ENCODE data around the gene HOXC13. TPM values are rescaled to one million over a fixed set of nuclear protein-coding genes. Genes with fewer than 3 reads are reported as not detected.

The HOXC13 gene
- total and polyA plus RNA-seq, 7 experiments from 2014 or later = not detected

DNA sequence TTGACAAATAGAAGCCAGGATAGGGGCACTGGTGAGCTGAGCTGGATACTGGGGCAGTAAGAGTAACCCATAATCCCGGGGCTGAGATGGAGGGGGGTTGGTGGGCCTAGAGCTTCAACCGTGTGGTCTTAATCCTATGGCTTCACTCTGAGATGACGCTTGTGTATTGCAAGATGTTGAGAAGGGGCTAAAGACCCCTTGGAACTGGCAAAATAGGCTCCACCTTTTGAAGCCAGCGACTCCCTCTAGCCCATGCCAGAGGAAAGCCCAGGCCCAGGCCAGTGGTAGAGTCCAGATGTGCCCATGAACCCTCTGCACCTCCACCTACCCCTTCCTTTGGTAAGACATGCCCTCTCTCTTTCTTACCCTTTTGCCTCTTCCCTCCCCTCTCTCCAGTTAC is 20.7 kb downstream of the HOXC13 start:
- no peak overlapping the region for H3K4me3 ChIP-seq (ENCODE audit: low read length)
- H3K9me3 ChIP-seq (ENCODE audit: control insufficient read depth in 2 of 3, low read length in 3 of 3) = no peaks in the 10 kb centered on the region
- H3K27me3 Mint-ChIP-seq = peaks cover 77 to 87% (median 86%) of the 10 kb centered on the region in 5 donors
- H3K4me1 ChIP-seq (ENCODE audit: control insufficient read depth in 2 of 2, insufficient read depth in 2 of 2, low read length in 2 of 2) = peaks cover 4 to 6% of the 10 kb centered on the region in 2 donors
- CTCF ChIA-PET = no interaction called here
- H3K9me3 Mint-ChIP-seq = peaks cover 0 to 25% (median under 1%) of the 10 kb centered on the region in 11 donors
- H3K27me3 ChIP-seq (ENCODE audit: control insufficient read depth in 2 of 2, insufficient read depth in 2 of 2, low read length in 2 of 2) = peaks cover 35 to 71% of the 10 kb centered on the region in 2 donors
- POLR2A ChIA-PET = interaction anchor here (1.2 kb wide), 1 partner anchor 10 kb away, joined by 3 read pairs; no protein-coding TSS in a partner anchor
- no peaks in the 10 kb centered on the region for H3K36me3 ChIP-seq (ENCODE audit: control insufficient read depth in 2 of 3, insufficient read depth in 3 of 3, low read length in 3 of 3)
- no peak for ATAC-seq
- H3K27ac Mint-ChIP-seq = no peak overlapping the region
- no peak overlapping the region for H3K27ac ChIP-seq (ENCODE audit: low read depth, low read length)
- no peak overlapping the region for H3K4me3 Mint-ChIP-seq
- H3K36me3 Mint-ChIP-seq = peaks cover 0 to 4% (median 0%) of the 10 kb centered on the region in 5 donors
- intact Hi-C loops (cut with micrococcal nuclease) = loop anchor here in 1 of 2 donors (5.0 kb wide), 1 partner anchor 93 kb away; the partner anchor contains the start of gene HOXC4
- DNase-seq = no peak
- H3K4me1 Mint-ChIP-seq = peaks cover 10 to 46% (median 24%) of the 10 kb centered on the region in 7 donors

DNA sequence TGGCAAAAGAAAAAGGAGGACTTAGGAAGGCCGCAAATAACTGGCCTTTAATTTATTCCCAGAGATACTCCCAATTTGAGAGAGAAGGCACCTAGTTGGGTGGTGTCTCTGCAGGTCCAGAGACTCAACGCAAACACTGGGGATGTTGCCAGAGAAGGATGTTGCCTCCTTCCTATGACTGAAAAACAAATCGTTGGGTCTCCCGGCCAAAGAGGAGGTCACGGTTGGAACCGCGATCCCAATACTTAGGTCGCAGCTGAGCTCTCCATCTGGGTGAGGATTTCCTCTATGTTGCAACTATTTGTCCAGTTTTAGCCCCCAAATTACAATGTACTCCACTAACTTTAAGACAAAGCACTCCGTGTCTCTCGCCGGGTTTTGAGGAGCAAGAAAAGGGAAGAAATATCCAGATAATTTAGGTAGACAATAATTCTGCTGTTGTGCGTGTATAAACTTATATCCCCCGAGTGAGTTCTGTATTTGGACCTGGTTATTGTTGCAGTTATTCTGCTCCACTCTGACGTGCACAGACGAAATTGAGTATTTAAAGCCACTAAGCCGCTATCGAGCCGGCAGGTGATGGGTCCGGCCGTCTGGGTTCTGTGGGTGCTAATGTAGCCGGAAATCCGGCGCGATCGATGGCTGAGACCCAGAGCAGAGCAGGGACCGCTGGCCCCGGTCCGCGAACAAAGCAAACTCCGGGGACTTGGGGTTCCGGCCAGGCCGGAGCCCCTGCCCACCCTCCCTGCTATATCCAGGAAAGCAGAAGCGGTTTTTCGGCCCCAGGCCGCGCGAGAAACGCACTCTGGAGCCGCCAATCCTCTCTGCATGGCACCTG is 21.8 kb downstream of the HOXC13 start:
- no peak overlapping the region for H3K27ac ChIP-seq (ENCODE audit: low read depth, low read length)
- ATAC-seq = no peak
- no peaks in the 10 kb centered on the region for H3K36me3 ChIP-seq (ENCODE audit: control insufficient read depth in 2 of 3, insufficient read depth in 3 of 3, low read length in 3 of 3)
- DNase-seq = no peak
- H3K36me3 Mint-ChIP-seq = peaks cover 0 to 6% (median under 1%) of the 10 kb centered on the region in 5 donors
- intact Hi-C loops (cut with micrococcal nuclease) = loop anchor here (5.0 kb wide), 3 partner anchors 33 to 72 kb away; partner anchors contain the start of gene HOXC5 (in 1 of the 2)
- peaks cover 8 to 9% of the 10 kb centered on the region in 2 donors for H3K4me1 ChIP-seq (ENCODE audit: control insufficient read depth in 2 of 2, insufficient read depth in 2 of 2, low read length in 2 of 2)
- ChIA-PET CTCF (no interaction called here), POLR2A (no interaction called here)
- peak overlapping the region in 3 of 10 donors; percentile 1 to 34 (median 2) for H3K4me3 Mint-ChIP-seq
- H3K9me3 ChIP-seq (ENCODE audit: control insufficient read depth in 2 of 3, low read length in 3 of 3) = no peaks in the 10 kb centered on the region
- peaks cover 39 to 73% of the 10 kb centered on the region in 2 donors for H3K27me3 ChIP-seq (ENCODE audit: control insufficient read depth in 2 of 2, insufficient read depth in 2 of 2, low read length in 2 of 2)
- H3K4me3 ChIP-seq (ENCODE audit: low read length) = no peak overlapping the region
- peaks cover 11 to 52% (median 33%) of the 10 kb centered on the region in 7 donors for H3K4me1 Mint-ChIP-seq
- H3K27me3 Mint-ChIP-seq = peaks cover 87 to 93% (median 90%) of the 10 kb centered on the region in 5 donors
- H3K9me3 Mint-ChIP-seq = peaks cover 0 to 24% (median 3%) of the 10 kb centered on the region in 11 donors
- peak overlapping the region in 3 of 9 donors; percentile 33 to 51 (median 40) for H3K27ac Mint-ChIP-seq

DNA sequence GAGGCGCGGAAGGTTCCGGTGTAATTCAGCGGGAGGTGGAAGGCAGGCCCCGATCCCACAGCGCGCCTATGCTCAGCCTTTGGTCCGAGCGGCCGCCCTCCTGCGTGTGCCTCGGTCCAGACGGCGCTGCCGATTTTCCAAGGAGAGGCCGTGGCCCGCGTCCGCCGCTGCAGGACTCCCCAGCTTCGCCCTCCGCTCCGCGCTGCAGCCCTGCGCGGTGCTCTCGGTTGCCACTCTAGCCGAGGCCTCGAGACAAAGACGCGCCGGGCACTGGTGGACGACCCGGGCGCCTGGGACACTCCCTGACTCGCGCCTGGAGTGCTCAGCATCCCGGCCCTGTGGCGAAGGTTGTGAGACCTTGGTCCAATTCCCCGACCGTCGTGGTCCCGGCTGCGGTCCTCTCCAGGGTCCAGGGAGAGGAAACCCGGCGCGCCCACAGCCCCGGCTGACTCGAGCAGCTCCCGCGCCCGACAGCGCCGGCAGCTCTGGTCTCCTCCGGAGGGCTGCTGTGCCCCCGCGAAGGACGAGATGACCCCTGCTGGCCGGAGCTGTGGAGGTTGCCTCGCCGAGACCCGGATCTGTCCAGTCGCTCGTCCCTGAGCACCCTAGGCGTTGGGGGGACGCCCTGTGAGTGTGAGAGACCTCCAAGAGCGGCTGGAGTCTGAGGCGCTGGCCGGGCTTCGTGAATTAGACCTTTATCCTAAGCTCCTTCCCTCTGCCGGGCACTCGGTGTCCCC is 22.6 kb downstream of the HOXC13 start:
- Histone ChIP-seq H3K9me3 (ENCODE audit: control insufficient read depth in 2 of 3, low read length in 3 of 3) (no peaks in the 10 kb centered on the region), H3K4me3 (ENCODE audit: low read length) (no peak overlapping the region), H3K36me3 (ENCODE audit: control insufficient read depth in 2 of 3, insufficient read depth in 3 of 3, low read length in 3 of 3) (no peaks in the 10 kb centered on the region), H3K4me1 (ENCODE audit: control insufficient read depth in 2 of 2, insufficient read depth in 2 of 2, low read length in 2 of 2) (peaks cover 14 to 16% of the 10 kb centered on the region in 2 donors), H3K27me3 (ENCODE audit: control insufficient read depth in 2 of 2, insufficient read depth in 2 of 2, low read length in 2 of 2) (peaks cover 32 to 73% of the 10 kb centered on the region in 2 donors), H3K27ac (ENCODE audit: low read depth, low read length) (no peak overlapping the region)
- DNase-seq (no peak), ATAC-seq (no peak)
- ChIA-PET CTCF (no interaction called here), POLR2A (no interaction called here)
- no peak overlapping the region for H3K27ac Mint-ChIP-seq
- intact Hi-C loops (cut with micrococcal nuclease) = loop anchor here (5.0 kb wide), 3 partner anchors 34 to 71 kb away; partner anchors contain the start of gene HOXC5 (in 1 of the 2)
- peaks cover 0 to 23% (median 0%) of the 10 kb centered on the region in 11 donors for H3K9me3 Mint-ChIP-seq
- H3K36me3 Mint-ChIP-seq = peaks cover 0 to 9% (median 3%) of the 10 kb centered on the region in 5 donors
- H3K4me3 Mint-ChIP-seq = no peak overlapping the region
- H3K4me1 Mint-ChIP-seq = peaks cover 10 to 51% (median 34%) of the 10 kb centered on the region in 7 donors
- peaks cover 89 to 93% (median 90%) of the 10 kb centered on the region in 5 donors for H3K27me3 Mint-ChIP-seq

DNA sequence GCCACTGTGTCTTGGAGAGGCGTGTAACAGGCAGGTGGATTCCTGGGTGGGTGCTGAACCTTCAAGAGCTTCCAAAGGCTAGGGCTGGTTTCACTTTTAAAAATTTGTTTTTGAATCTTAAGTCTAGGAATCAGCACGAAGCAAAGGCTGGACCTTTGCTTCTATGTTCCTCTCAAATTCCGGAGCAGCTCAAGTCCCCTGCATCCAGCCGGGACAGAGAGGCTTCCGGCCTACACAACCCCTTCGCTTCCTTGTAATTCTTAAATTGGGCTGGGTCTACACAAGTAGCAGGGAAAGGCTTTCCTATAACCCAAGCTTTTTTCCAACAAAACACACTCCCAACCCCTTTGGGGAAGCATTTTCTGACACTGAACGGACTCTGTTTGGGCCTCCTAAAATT is 24.4 kb downstream of the HOXC13 start:
- DNase-seq = no peak
- Mint-ChIP-seq H3K27ac (peak overlapping the region in 1 of 9 donors; percentile 7), H3K9me3 (peaks cover 0 to 23% (median 0%) of the 10 kb centered on the region in 11 donors), H3K4me1 (peaks cover 14 to 58% (median 35%) of the 10 kb centered on the region in 7 donors), H3K27me3 (peaks cover 89 to 92% (median 92%) of the 10 kb centered on the region in 5 donors), H3K36me3 (peaks cover 0 to 9% (median 3%) of the 10 kb centered on the region in 5 donors), H3K4me3 (no peak overlapping the region)
- Histone ChIP-seq H3K36me3 (ENCODE audit: control insufficient read depth in 2 of 3, insufficient read depth in 3 of 3, low read length in 3 of 3) (no peaks in the 10 kb centered on the region), H3K4me1 (ENCODE audit: control insufficient read depth in 2 of 2, insufficient read depth in 2 of 2, low read length in 2 of 2) (peaks cover 15 to 21% of the 10 kb centered on the region in 2 donors), H3K27ac (ENCODE audit: low read depth, low read length) (no peak overlapping the region), H3K9me3 (ENCODE audit: control insufficient read depth in 2 of 3, low read length in 3 of 3) (no peaks in the 10 kb centered on the region), H3K4me3 (ENCODE audit: low read length) (no peak overlapping the region), H3K27me3 (ENCODE audit: control insufficient read depth in 2 of 2, insufficient read depth in 2 of 2, low read length in 2 of 2) (peaks cover 30 to 78% of the 10 kb centered on the region in 2 donors)
- ATAC-seq = no peak
- intact Hi-C loops (cut with micrococcal nuclease) = loop anchor here (5.0 kb wide), 3 partner anchors 34 to 69 kb away; partner anchors contain the start of gene HOXC5 (in 1 of the 2)
- CTCF ChIA-PET = no interaction called here
- POLR2A ChIA-PET = no interaction called here

DNA sequence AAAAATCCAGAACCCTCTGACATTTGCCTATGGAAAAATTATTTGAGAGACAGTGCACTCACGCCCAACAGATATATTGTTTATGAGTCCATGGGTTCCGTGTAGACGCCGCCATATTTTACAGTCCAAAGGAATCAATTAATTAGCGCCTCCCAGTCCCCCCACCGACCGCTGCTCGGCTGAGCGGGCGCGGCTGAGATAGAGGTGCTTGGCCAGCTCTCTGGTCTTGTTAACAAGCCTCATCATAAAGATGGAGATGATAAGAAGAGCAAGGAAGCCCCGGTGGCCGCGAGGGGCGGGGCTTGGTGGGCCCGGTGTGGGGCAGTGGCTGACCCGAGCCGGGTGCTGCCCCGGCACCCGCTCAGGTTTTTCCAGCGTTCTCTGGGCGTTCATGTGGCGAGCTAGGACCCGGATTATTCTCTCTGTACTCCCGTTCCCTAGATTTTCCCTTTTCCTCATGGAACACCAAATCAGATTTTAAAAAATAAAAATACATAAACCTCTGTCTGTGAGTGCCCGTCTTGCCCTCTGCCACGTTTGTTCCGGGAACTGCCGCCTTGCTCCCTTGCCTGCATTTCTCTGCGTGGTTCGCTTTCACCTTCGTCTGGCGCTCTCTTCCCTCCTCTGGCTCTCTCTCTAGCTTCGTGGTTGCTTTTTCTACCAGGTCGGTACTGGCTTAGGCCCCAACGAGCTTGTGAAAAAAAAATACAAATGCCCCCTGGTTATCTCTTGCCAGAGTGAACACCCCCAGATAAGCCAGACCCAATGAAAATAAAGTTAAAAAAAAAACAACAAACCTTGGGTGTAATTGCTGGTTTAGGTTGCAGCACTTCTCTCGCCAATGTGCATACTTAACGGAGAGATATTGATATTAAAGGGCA is 25.0 kb downstream of the HOXC13 start:
- no peak for ATAC-seq
- Histone ChIP-seq H3K9me3 (ENCODE audit: control insufficient read depth in 2 of 3, low read length in 3 of 3) (no peaks in the 10 kb centered on the region), H3K27me3 (ENCODE audit: control insufficient read depth in 2 of 2, insufficient read depth in 2 of 2, low read length in 2 of 2) (peaks cover 30 to 77% of the 10 kb centered on the region in 2 donors), H3K27ac (ENCODE audit: low read depth, low read length) (no peak overlapping the region), H3K4me1 (ENCODE audit: control insufficient read depth in 2 of 2, insufficient read depth in 2 of 2, low read length in 2 of 2) (peaks cover 15 to 21% of the 10 kb centered on the region in 2 donors), H3K4me3 (ENCODE audit: low read length) (no peak overlapping the region), H3K36me3 (ENCODE audit: control insufficient read depth in 2 of 3, insufficient read depth in 3 of 3, low read length in 3 of 3) (no peaks in the 10 kb centered on the region)
- ChIA-PET CTCF (no interaction called here), POLR2A (no interaction called here)
- no peak for DNase-seq
- H3K27me3 Mint-ChIP-seq = peaks cover 89 to 92% (median 92%) of the 10 kb centered on the region in 5 donors
- peak overlapping the region in 1 of 9 donors; percentile 44 for H3K27ac Mint-ChIP-seq
- H3K36me3 Mint-ChIP-seq = peaks cover 0 to 9% (median 3%) of the 10 kb centered on the region in 5 donors
- intact Hi-C loops (cut with micrococcal nuclease) = loop anchor here (5.0 kb wide), 3 partner anchors 34 to 69 kb away; partner anchors contain the start of gene HOXC5 (in 1 of the 2)
- H3K4me3 Mint-ChIP-seq = peak overlapping the region in 7 of 10 donors; percentile 9 to 62 (median 33)
- peaks cover 14 to 63% (median 35%) of the 10 kb centered on the region in 7 donors for H3K4me1 Mint-ChIP-seq
- peaks cover 0 to 19% (median 0%) of the 10 kb centered on the region in 11 donors for H3K9me3 Mint-ChIP-seq

All from naive thymus-derived CD4-positive, alpha-beta T cell (primary cell).